Neural cell (in vitro differentiated cells): ENCODE data around the gene CLSTN2.

Experiments
- EP300 ChIP-seq: fragments of 450-650 bp; conservative IDR thresholded peaks from 2 replicates; pipeline ENCODE4 v1.6.1; 2014; ENCODE audit warnings: antibody characterized with exemption, mild to moderate bottlenecking, moderate library complexity; ENCODE audit not compliant: poor library complexity, severe bottlenecking
- EZH2 ChIP-seq: fragments of 200-600, 300-800 bp; shearing (Covaris generic), sonication (generic); IDR thresholded peaks from 2 replicates; pipeline ENCODE4 v1.6.1; 2014; ENCODE audit warnings: antibody characterized with exemption, low read length, borderline replicate concordance, mild to moderate bottlenecking; ENCODE audit not compliant: insufficient read depth, poor library complexity, severe bottlenecking
- MXI1 ChIP-seq: fragments of 450-650 bp; conservative IDR thresholded peaks from 2 replicates; pipeline ENCODE4 v1.6.1; 2014; ENCODE audit warnings: antibody characterized with exemption, mild to moderate bottlenecking; ENCODE audit not compliant: poor library complexity, severe bottlenecking
- POLR2AphosphoS5 ChIP-seq: IDR thresholded peaks from 2 replicates; pipeline ENCODE4 v1.6.1; 2012
- RAD21 ChIP-seq: fragments of 450-650 bp; conservative IDR thresholded peaks from 2 replicates; pipeline ENCODE4 v1.6.1; 2014; ENCODE audit warnings: antibody characterized with exemption, mild to moderate bottlenecking, moderate library complexity
- TAF1 ChIP-seq: IDR thresholded peaks from 2 replicates; pipeline ENCODE4 v1.6.1; 2012; ENCODE audit warnings: low read depth
- TF ChIP-seq, protein P1 (sequence below): IDR thresholded peaks from 2 replicates; pipeline ENCODE4 v1.6.1; 2012; ENCODE audit warnings: borderline replicate concordance
- TF ChIP-seq, protein P2 (sequence below): fragments of 450-650 bp; IDR thresholded peaks from 2 replicates; pipeline ENCODE4 v1.5.1; 2014; ENCODE audit warnings: antibody characterized with exemption, mild to moderate bottlenecking, moderate library complexity; ENCODE audit not compliant: poor library complexity, severe bottlenecking

GRCh38 chr3:140187028-140187427 is 252.0 kb downstream of the CLSTN2 start:
- TF ChIP-seq, protein P1, sequence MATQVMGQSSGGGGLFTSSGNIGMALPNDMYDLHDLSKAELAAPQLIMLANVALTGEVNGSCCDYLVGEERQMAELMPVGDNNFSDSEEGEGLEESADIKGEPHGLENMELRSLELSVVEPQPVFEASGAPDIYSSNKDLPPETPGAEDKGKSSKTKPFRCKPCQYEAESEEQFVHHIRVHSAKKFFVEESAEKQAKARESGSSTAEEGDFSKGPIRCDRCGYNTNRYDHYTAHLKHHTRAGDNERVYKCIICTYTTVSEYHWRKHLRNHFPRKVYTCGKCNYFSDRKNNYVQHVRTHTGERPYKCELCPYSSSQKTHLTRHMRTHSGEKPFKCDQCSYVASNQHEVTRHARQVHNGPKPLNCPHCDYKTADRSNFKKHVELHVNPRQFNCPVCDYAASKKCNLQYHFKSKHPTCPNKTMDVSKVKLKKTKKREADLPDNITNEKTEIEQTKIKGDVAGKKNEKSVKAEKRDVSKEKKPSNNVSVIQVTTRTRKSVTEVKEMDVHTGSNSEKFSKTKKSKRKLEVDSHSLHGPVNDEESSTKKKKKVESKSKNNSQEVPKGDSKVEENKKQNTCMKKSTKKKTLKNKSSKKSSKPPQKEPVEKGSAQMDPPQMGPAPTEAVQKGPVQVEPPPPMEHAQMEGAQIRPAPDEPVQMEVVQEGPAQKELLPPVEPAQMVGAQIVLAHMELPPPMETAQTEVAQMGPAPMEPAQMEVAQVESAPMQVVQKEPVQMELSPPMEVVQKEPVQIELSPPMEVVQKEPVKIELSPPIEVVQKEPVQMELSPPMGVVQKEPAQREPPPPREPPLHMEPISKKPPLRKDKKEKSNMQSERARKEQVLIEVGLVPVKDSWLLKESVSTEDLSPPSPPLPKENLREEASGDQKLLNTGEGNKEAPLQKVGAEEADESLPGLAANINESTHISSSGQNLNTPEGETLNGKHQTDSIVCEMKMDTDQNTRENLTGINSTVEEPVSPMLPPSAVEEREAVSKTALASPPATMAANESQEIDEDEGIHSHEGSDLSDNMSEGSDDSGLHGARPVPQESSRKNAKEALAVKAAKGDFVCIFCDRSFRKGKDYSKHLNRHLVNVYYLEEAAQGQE, result no peak
- TF ChIP-seq POLR2AphosphoS5 (no peak), EP300 (no peak), TAF1 (no peak), EZH2 (no peak), RAD21 (no peak), MXI1 (no peak)
- TF ChIP-seq, protein P2, sequence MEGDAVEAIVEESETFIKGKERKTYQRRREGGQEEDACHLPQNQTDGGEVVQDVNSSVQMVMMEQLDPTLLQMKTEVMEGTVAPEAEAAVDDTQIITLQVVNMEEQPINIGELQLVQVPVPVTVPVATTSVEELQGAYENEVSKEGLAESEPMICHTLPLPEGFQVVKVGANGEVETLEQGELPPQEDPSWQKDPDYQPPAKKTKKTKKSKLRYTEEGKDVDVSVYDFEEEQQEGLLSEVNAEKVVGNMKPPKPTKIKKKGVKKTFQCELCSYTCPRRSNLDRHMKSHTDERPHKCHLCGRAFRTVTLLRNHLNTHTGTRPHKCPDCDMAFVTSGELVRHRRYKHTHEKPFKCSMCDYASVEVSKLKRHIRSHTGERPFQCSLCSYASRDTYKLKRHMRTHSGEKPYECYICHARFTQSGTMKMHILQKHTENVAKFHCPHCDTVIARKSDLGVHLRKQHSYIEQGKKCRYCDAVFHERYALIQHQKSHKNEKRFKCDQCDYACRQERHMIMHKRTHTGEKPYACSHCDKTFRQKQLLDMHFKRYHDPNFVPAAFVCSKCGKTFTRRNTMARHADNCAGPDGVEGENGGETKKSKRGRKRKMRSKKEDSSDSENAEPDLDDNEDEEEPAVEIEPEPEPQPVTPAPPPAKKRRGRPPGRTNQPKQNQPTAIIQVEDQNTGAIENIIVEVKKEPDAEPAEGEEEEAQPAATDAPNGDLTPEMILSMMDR, result no peak
